Neutrophil (primary cell): ENCODE data around the gene FAM229A.

Source experiments
- H3K27ac ChIP-seq: fragments of 200-600 bp; sonication (generic); 2 replicates; pipeline ENCODE4 v1.5.1; 2016; ENCODE audit warnings: mild to moderate bottlenecking, moderate library complexity
- H3K27me3 ChIP-seq: fragments of 200-600 bp; sonication (generic); 2 replicates; pipeline ENCODE4 v1.6.0; 2016; ENCODE audit warnings: mild to moderate bottlenecking
- H3K36me3 ChIP-seq: fragments of 200-600 bp; sonication (generic); 2 replicates; pipeline ENCODE4 v1.5.1; 2017
- H3K4me1 ChIP-seq, 2 experiments: fragments of 200-600 bp in 1 of 2; sonication (generic) in 1 of 2; 1 replicate in 1 of 2; 2 replicates in 1 of 2; pipeline versions ENCODE4 v1.5.1 to v1.6.1; 2013 to 2016; ENCODE audit warnings: low read depth in 1 of 2, low read length in 1 of 2, mild to moderate bottlenecking in 1 of 2, moderate library complexity in 1 of 2; ENCODE audit not compliant: control insufficient read depth in 1 of 2, insufficient read depth in 1 of 2
- H3K4me3 ChIP-seq, 2 experiments: fragments of 200-600 bp in 1 of 2; sonication (generic) in 1 of 2; 1 replicate in 1 of 2; 2 replicates in 1 of 2; pipeline ENCODE4 v1.5.1; 2013 to 2016; ENCODE audit warnings: low read depth in 1 of 2, low read length in 1 of 2, mild to moderate bottlenecking in 1 of 2, moderate library complexity in 1 of 2
- H3K9me3 ChIP-seq: fragments of 200-600 bp; sonication (generic); 2 replicates; pipeline ENCODE4 v1.5.1; 2016
- CTCF ChIP-seq: fragments of 200-600 bp; sonication (generic); IDR thresholded peaks from 2 replicates; pipeline ENCODE4 v1.5.1; 2016; ENCODE audit warnings: antibody characterized with exemption

FAM229A gene

DNA sequence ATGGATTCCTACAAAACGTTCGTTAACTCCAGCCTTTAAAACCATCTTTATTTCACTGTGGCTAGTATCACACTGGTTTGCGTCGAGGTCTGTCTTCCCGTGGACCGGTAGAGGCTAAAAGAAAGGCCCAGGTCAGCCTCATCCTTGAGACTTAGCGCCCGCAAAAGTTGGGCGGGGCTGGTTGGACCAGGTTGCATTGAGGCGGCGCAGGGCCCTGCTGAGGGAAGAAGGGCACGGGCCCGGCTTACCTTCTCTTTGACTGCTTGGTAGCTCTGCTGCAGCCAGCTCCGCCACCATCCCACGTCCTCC lies 31.5 kb upstream of the FAM229A start:
- no peak for TF ChIP-seq CTCF
- Histone ChIP-seq H3K27ac (peak overlapping the region; percentile 88), H3K4me3 (peak overlapping the region; percentile 73 to 93), H3K9me3 (no peaks in the 10 kb centered on the region), H3K36me3 (peaks cover 8% of the 10 kb centered on the region), H3K4me1 (peaks cover 51 to 52% of the 10 kb centered on the region in 2 experiments), H3K27me3 (no peaks in the 10 kb centered on the region)

- Histone ChIP-seq H3K4me3 (peak overlapping the region; percentile 73 to 93), H3K4me1 (peaks cover 51 to 52% of the 10 kb centered on the region in 2 experiments), H3K36me3 (peaks cover 14% of the 10 kb centered on the region), H3K9me3 (no peaks in the 10 kb centered on the region), H3K27me3 (no peaks in the 10 kb centered on the region), H3K27ac (peak overlapping the region; percentile 88)
- no peak for TF ChIP-seq CTCF
Measured at GRCh38 chr1:32393136-32393535, 30.9 kb upstream of the FAM229A start.

DNA sequence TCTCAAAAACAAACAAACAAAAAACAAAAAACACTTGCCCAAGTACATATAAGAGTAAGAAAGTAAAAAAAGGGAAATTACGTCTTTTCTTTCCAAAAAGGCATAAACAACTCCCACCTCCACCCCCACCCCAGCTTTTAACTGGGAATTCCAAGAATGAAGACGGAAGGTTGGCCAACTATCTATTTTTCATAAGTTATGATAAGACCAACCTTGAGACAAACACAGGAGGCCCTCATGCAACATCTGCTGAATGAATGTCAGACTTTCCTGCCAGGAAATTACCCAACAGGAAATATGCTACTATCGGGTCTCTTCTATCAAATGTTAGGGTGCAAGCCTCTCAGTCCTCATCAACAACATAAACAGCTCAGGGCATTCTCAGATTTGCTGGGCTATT lies 30.0 kb upstream of the FAM229A start:
- H3K27ac ChIP-seq = peak overlapping the region; percentile 88

DNA sequence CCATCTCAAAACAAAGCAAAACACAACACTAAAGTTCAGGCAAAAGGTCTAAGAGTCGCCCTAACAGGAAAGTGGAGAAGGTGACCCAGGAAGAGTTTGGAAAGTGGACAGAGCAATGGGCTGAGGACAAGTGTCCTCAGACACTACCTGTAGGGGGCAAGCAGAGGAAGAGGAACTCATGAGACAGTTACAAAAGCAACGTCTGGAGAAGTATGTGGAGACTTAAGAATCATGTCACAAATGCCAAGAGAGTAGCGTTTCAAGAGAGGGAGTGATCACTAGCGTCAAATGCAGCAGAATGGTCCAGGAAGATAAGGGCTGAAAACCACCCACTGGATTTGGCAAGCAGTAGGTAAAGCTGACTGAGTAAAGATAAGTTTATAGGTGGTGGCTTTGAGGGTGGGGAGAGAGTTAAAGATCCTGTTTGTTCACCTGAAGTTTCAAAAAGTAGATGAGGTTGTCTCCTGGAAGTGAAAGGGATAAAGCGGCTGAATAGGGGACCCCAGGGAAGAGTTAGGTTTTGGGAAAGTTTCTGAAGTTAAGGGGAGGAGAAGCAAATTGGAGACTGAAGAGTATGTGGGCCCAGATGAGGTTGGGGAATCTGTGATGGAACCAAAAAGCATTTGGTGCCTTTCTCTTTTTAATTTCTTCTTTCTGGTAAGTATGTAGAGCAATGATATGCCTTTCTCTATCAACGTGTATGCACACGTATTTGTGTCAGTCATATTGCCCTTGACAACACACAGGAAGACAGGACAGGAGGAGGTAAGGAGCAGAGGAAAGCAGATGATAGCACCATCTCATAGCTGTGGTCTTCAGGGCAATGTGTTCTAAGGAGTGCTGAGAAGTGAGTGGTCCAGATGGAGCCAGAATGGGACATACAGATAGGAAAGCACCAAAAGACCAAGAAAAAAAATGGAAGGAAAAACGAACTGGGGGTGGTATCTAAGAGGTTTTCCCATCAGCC lies 28.9 kb upstream of the FAM229A start:
- H3K36me3 ChIP-seq = peaks cover 33% of the 10 kb centered on the region
- H3K27ac ChIP-seq = peak overlapping the region; percentile 88
- H3K9me3 ChIP-seq = no peaks in the 10 kb centered on the region
- H3K4me3 ChIP-seq = no peak overlapping the region
- peaks cover 51 to 52% of the 10 kb centered on the region in 2 experiments for H3K4me1 ChIP-seq
- no peaks in the 10 kb centered on the region for H3K27me3 ChIP-seq
- TF ChIP-seq CTCF = no peak

More for the DNA sequence above, 30.0 kb upstream of the FAM229A start:
- no peak for TF ChIP-seq CTCF
- no peaks in the 10 kb centered on the region for H3K27me3 ChIP-seq
- no peak overlapping the region for H3K4me3 ChIP-seq
- peaks cover 22% of the 10 kb centered on the region for H3K36me3 ChIP-seq
- no peaks in the 10 kb centered on the region for H3K9me3 ChIP-seq
- H3K4me1 ChIP-seq = peaks cover 51 to 52% of the 10 kb centered on the region in 2 experiments

DNA sequence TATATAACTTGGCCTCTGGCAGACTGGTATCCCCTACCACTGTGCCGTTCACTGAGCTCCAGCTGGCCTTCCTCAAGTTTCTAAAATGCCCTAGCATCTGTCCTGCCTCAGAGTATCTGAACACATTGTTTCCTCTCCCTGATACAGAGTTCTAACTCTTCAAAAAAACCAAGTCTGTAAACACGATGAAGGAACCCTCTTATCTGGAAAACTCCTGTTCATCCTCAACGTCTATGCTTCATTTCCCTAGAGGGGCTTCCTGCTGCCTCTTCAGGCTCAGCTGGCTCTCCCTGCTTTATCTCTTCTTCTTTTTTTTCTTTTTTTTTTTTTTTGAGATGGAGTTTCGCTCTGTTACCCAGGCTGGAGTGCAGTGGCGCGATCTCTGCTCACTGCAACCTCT lies 26.4 kb upstream of the FAM229A start:
- H3K4me1 ChIP-seq = peaks cover 38 to 41% of the 10 kb centered on the region in 2 experiments
- no peak overlapping the region for H3K27ac ChIP-seq
- H3K36me3 ChIP-seq = peaks cover 58% of the 10 kb centered on the region
- no peaks in the 10 kb centered on the region for H3K27me3 ChIP-seq
- H3K4me3 ChIP-seq = no peak overlapping the region
- H3K9me3 ChIP-seq = no peaks in the 10 kb centered on the region
- TF ChIP-seq CTCF = no peak
